Left ventricle myocardium superior (tissue), 1 donor: ENCODE measurements around the gene ASNSD1. TPM values are rescaled to one million over a fixed set of nuclear protein-coding genes. Genes with fewer than 3 reads are reported as not detected.

Source experiments
- ATAC-seq: fragments of 200-7000 bp; cut with Tn5 transposase; one replicate; pipeline ENCODE4 v1.9.1; 2020; ENCODE audit warnings: mild to moderate bottlenecking, moderate library complexity
- DNase-seq: peaks from one replicate; pipeline ENCODE4 v3.0.0-alpha.2; 2020
- intact Hi-C: fragments of 100-400 bp; cut with micrococcal nuclease; formaldehyde crosslinking; loops from one replicate; pipeline ENCODE4 v1.11.0; 2022
- long read RNA-seq: library from polyadenylated mRNA; unstranded; transcript quantifications from one replicate; pipeline ENCODE4 v2.0.0, GENCODE V29; 2021
- total RNA-seq: library from RNA; stranded (reverse); fragmentation: NEBNext Ultra II Directional; extraction: Animal tissue kit (Norgen Biotek cat#: 25700); gene quantifications from one replicate; pipeline ENCODE4 v1.2.1, GENCODE V29; 2021
- donor health status: DM: no; HTN: yes; CAD: no; lungs with severe emphysema.

The ASNSD1 gene
- 33.0 TPM for total RNA-seq
- long read RNA-seq, transcript ASNSD1-201 (6 exons, 2,450 nt), result major isoform, 86 of 111 reads
- long read RNA-seq, partial matches to known transcripts, result 1 of 111 reads
- long read RNA-seq, other reads (novel, unspliced or antisense), result 23 of 111 reads

DNA sequence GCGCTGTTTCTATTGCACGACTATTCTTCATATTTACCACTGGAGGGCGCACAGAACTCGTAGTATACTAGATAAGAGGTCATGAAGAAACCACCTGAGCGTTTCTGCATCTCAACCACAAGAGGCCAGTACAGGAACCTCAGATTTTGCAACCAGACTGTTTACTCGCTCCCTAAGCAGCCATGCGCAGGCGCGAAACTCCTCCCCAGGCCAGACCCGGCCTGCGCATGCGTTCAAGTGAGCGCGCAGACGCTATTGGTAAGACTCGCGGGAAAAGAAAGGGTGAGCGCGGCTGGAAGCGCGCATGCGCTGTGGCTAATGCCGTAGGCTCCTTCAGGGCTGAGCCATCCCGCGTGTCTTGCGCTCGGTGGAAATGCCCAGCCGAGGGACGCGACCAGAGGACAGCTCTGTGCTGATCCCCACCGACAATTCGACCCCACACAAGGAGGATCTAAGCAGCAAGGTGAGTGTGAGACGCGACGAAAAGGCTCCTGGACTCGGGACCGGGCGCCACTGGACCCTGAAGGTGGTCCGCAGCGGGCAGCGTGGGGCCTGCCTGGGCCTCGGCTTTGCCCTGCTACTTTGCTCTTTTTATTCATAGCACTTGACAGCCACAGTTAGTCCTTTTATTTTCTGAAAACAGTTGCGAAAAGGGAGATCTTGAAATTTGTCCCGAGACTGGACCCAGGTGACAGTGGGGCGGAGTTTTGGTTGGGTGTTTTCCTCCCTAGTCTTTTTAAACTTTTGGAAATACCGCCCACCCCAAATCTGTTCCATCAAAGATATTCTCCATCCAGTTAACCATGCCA, at the start of gene ASNSD1:
TSS of gene ASNSD1 (plus strand) at position 312 of the 809 bp plus-strand sequence. CDS start 4,674 bp downstream, outside the sequence.
- peak; percentile 95 for ATAC-seq
- peak; percentile 100 for DNase-seq
- intact Hi-C loops, result loop anchor here (5.0 kb wide), 1 partner anchor 36 kb away; no protein-coding TSS in a partner anchor

DNA sequence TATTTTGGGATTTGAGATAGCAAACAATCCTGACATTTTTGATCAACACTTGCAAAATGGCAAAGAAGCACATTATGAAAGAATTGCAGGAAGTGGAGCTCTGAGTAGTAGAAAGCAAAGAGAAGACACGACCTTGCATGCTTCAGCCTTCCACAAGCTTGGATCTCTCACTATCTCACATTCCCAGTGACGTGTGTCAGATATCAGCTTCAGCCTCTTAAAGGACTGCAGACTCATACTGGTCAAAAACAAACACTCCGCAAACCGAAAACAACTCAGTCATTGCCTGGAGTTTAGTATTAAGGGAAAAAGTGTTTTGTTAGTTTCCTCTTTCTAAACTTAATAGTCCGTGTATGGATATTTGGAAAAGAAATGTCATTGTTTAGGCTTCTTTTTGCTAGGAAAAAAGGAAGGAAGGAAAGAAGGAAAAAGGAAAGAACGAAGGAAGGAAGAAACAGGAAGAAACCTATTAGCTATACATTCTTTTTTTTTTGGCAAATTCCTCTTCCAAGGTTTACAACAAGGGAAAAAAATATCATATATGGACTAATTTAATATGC, 48.1 kb upstream of the ASNSD1 start:
- ATAC-seq (peak; percentile 98), DNase-seq (no peak)
- intact Hi-C loops, result no loop called here

DNA sequence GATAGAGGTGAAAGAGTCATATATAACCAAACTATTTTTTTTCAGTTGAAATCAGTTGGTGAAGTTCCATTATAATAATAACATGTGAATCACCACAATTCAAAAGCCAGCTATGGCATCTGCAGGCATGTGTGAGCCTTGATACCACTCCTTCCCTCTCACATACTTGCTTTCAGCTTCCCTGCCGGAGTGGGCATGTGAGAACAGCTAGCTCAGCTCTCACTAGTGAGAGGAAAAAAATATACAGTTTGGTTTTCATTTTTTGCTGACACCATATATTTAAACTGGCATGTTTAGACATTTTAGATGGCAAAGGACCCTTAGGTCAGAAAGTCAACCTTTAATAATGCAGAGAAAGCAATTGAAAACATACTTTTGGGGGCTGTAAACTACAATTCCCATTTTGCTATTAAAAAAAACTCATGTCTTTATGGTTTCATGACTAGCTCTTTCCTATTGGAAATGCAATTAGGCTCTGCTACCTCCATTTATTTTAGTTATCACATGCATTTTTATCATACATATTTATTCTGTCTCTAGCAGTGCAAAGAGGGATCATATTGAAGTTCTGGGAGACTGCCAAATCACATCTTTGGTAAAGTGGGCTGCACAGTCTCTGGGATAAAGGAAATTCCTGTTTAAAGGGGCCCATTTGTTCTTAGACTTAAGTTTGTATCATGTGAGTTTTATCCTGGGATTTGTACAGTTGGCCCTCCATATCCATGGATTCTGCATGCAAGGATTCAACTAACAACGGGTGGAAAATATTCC, 47.4 kb upstream of the ASNSD1 start:
- peak; percentile 38 for DNase-seq
- intact Hi-C loops, result no loop called here
- peak; percentile 93 for ATAC-seq

DNA sequence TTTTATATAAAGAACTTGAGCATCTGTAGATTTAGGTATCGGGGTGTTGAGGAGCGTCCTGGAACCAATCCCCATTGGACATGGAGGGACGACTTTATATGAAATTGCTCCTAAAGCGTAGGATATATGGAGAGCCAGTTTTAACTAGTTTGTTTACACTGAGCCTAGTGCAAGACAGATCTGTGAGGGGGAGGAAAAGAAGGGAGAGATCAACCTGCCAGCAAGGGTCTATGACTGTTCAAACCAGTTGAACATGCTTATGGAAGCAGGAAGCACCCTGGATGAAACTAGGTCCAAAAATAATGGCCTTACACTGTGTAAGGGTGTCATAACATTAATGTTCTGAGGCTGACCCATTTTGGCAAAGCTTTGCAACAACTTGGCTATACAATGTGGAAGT, 46.7 kb upstream of the ASNSD1 start:
- no peak for ATAC-seq
- no peak for DNase-seq
- intact Hi-C loops, result no loop called here

DNA sequence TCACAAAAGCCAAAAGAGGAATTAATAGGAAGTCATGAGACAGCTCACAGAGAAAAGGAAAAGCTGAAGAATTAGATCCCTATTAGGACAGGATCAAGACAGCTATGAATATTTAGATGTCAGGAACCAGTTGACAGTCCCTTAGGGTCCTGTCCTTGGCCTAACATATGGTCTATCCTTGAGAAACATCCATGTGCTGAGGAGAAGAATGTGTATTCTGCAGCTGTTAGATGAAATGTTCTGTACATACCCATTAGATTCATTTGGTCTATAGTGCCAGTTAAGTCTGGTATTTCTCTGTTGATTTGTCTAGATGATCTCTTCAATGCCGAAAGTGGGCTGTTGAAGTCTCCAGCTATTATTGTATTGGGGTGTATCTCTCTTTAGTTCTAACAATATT, 43.1 kb upstream of the ASNSD1 start:
- ATAC-seq (no peak), DNase-seq (no peak)
- intact Hi-C loops, result no loop called here

DNA sequence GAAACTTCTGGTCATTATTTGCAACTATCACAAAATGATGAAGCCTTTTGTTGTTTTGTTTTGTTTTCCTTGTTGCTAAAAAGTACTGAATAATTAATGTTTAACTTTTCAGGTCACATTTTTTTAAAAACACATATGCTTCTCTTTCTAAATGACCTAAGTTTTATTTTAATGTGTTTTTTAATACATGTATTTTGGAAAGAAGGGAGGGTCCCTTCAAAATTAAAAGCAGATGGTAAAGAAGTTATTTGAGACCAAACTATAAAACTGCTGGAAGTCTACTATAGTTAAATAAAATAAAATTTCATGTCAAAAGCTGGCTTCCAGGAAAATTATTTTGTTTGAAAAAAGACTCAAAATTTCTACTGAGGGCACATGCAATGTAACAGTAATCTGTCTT, 39.5 kb upstream of the ASNSD1 start:
- ATAC-seq (no peak), DNase-seq (no peak)
- intact Hi-C loops, result no loop called here

DNA sequence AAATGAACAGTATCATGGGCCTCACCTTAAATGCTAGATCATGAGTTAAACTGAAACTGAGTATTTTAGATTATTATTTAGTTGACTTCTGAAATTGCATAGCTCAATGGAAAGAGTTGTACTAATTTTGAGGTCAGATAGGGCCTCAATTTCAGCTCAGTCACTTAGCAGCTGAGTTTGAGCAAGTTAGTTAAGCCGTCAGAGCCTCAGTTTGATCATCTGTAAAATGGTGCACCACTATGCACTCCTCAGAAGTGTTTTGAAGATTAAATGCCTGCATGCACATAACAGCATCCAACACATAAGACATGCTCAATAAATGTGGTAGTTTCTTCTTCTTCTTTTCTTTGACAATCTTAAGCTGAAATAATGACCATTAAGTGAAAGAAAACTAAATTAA, 38.2 kb upstream of the ASNSD1 start:
- intact Hi-C loops, result no loop called here
- no peak for DNase-seq
- ATAC-seq, result no peak

DNA sequence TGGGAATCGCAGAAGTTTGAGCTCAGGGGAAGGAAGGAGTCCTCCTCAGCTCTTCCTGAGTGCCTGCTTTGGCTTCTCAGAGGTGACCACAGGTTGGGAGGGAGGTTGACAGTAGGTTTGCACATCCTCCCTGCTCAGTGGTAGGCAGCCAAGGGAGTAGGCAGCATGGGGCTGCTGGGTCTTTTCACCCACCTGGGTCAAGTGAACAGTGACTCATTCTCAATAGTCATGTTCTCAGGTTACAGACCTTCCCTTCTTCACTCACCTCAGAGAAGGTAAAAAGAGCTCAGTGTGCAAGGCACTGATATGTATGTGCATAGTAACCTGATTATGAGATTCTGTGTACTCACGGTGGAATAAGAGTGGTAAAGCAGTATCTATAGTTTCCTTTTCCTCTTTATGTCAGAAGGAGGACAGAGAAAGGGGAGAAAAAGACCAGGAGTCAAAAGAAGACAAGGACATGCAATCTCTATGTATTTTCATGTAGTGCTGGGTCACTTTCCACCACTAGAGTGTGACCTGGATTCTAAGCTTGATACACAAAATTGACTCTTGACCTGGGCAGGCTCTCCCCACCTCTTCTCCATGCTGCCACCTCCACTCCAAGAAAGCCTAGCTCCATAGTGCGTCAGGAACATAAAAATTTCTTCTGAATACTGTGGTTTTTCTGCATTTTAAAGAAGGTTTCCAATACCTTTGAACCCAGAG, 36.5 kb upstream of the ASNSD1 start:
- intact Hi-C loops, result no loop called here
- ATAC-seq (no peak), DNase-seq (no peak)

DNA sequence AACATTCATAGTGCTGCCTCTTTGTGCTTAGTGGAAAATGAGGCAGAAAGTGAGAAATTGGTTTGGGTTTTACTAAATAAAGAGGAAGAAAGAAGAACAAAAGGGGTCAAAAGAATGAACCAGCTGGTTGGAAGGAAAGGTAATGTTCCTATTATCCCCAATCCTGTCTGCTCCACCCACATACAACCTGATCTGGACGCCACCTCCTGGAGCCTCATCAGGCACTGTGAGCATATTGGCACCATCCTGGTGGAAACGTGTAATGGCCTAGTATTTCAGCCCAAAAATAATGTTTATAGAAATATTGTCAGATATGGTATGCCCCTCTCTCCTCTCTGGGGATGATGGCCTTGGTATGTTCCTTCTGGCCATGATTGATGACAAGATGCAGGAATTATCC, 35.6 kb upstream of the ASNSD1 start:
- intact Hi-C loops, result no loop called here
- DNase-seq (no peak), ATAC-seq (no peak)

DNA sequence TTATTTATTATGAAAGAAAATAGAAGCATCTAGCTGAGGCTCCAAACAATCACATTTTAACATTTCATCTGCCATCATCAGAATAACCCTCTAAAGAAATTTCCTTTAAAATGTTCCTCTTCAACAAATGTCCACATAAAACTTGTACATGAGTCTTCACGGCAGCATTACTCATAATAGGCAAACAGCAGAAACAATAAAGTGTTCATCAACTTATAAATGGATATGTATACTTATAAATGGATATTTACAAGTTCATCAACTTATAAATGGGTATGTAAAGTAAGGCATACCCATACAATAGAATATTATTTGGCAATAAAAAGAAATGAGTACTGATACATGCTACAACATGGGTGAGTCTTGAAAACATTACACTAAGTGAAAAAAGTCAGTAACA, 33.5 kb upstream of the ASNSD1 start:
- intact Hi-C loops, result no loop called here
- no peak for DNase-seq

DNA sequence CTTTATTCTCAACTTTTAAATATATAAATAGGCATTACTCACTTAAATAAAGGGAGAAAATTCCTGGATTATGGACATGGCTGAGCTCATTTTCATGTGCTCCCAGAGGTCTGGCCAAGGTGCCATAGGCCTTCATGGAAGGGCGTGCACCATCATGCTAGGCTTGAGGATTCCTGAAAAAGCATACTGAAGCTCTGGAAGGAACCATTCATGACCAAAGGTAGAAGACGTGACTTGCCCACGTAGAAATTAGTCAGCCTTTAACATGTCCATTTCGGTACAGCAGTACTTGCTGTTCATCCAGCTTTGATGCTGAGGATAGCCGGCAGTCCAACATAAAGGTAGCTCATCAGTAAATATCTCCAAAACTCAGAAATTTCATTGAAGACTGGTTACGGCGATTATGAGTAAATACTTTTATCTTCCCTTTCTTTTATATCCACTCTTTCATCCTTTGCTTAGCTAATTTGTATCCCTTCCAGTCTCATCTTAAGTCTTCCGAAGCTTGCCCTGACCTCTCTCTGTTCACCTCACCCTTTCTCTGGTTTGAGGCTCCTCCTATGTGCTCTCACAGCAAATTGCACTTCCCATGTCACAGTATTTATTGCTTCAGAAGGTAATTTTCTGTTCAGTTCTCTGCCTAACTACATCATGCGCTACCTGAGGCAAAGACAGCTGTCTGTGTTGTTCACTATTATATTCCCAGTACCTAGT, 32.3 kb upstream of the ASNSD1 start:
- peak; percentile 73 for ATAC-seq
- intact Hi-C loops, result no loop called here
- DNase-seq, result no peak

More for the DNA sequence above, 33.5 kb upstream of the ASNSD1 start:
- ATAC-seq, result no peak

DNA sequence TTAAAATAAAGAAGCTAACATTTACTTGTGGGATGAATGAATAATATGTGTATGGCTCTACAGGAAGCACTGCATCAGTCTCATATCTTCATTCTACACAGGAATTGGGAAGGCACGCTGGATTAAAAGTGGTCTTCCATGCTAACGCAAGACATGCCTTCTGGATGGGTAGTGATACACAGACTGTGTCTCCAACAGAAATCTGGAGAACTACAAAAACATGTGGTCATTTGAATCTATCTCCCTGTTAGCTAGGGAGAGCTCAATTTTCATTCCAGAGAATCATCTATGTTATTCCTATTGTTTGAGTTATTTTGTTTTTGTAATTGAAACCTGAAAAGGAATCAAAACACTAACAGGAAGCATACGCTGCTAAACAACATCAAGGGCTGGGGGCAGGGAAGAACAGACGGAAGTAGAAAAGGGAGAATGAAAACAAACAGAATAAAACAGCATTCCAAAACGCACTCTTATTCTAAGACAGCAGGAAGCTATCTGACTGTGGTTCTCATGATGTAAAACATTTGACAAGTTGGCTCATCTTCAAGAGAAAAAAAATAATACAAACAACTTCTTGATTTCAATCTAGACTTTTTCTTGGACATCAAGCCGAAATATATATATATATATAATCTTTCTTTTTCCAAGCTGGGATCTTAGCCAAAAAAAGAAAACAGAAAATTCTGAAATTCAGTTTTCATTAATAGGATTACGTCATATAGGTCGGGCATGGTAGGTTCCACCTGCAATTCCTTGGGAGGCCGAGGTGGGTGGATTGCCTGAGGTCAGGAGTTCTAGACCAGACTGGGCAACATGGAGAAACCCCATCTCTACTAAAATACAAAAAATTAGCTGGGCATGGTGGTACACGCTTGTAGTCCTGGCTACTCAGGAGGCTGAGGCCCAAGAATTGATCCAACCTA, 31.5 kb upstream of the ASNSD1 start:
- intact Hi-C loops, result loop anchor here (10.0 kb wide), 1 partner anchor 165 kb away; no protein-coding TSS in a partner anchor
- ATAC-seq, result peak; percentile 47
- no peak for DNase-seq

DNA sequence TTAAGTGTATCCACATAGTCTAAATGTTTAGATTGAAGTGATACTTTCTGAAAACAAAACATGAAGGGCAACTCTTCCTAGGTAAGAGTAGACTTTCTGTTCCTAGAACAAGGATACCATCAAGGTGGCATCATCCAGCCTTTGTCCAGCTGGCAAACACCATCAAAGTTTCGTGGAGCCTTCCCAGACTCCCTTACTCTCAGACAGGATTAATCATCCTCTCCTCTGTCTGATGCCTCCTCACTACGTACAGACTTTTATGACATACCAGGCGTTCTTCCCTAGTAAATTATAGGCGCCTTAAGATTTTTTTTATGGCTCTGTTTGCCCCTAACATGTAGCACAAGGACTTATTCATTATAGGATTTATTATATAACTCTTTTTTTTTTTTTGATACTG, 29.4 kb upstream of the ASNSD1 start:
- intact Hi-C loops, result loop anchor here (10.0 kb wide), 1 partner anchor 167 kb away; no protein-coding TSS in a partner anchor
- no peak for ATAC-seq
- DNase-seq, result no peak

DNA sequence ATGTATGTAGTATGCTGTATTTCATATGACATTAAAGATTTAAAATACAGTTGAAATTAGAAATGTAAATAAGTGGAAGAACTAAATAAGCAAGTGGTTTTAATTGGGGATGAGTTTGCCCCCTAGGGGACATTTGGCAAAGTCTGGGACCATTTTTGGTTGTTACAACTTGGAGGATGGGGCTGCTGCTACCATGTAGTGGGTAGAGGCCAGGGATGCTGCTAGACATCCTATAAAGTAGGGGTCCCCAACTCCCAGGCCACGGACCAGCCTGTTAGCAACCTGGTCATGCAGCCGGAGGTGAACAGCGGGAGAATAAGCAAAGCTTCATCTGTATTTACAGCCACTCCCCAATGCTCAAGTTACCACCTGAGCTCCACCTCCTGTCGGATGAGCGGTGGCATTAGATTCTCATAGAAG, 27.9 kb upstream of the ASNSD1 start:
- ATAC-seq, result peak; percentile 24

DNA sequence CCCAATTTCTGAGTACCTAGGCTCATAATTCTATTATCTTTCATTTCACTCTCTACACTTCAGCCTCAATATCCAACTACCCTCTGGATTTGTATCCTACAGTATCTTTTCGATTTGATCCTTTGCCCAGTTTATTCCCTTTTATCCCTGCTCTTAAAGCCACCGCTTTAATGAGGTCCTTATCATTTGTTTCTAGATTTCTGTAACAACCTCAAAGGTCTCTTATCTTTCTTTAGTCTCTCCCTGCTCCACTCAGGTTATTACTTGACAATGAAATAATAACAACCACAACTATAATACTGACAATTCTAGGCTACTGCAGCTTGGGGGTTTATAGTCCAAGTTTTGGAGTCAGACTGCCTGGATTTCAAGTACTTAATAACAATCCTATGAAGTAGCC, 25.9 kb upstream of the ASNSD1 start:
- intact Hi-C loops, result loop anchor here (10.0 kb wide), 1 partner anchor 171 kb away; no protein-coding TSS in a partner anchor
- DNase-seq, result no peak
- no peak for ATAC-seq

More for the DNA sequence above, 27.9 kb upstream of the ASNSD1 start:
- intact Hi-C loops, result loop anchor here (10.0 kb wide), 1 partner anchor 169 kb away; no protein-coding TSS in a partner anchor
- no peak for DNase-seq

DNA sequence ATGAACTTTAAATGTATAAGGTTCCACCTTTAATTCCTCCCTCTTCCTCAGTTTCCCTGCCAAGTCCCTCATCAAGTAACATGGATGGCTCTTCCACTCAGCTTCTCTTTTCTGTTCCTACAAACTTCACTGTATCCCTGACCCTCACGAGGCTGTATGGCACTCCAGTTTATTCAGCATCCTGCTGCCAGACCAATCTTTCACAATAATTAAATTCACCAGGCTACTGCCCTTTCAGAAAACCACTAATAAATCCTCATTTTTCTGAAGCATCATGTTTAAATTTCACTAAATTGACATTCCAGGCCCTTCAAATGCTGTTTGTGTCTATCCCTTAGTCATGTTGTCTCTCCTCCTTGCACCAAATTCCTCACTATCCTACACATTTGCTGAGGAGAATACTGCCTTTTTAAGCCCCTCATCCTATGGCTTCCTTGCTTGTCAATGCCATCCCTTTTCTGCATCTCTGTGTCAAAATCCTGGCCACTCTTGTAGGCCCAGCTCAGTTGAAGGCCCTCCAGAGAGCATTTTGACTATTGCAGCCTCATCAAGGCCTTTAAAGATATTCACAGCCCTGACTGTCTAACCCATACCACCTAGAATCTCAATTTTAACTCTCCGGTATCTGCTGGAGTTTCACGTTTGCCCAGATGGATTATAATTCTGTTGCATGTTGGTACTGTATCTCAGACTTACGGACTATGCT, 22.8 kb upstream of the ASNSD1 start:
- ATAC-seq, result no peak
- intact Hi-C loops, result loop anchor here (10.0 kb wide), 1 partner anchor 174 kb away; no protein-coding TSS in a partner anchor
- no peak for DNase-seq
